Measurements from ENCODE around the gene VWA5A. TPM values are rescaled to one million over a fixed set of nuclear protein-coding genes. Genes with fewer than 3 reads are reported as not detected.

Gene VWA5A
- total and polyA plus RNA-seq, 9 of the 15 experiments (the other 6 are each of a cell fraction or from before 2014, with no cell fraction given) = 4.6 to 19.7 (median 6.9) TPM

DNA sequence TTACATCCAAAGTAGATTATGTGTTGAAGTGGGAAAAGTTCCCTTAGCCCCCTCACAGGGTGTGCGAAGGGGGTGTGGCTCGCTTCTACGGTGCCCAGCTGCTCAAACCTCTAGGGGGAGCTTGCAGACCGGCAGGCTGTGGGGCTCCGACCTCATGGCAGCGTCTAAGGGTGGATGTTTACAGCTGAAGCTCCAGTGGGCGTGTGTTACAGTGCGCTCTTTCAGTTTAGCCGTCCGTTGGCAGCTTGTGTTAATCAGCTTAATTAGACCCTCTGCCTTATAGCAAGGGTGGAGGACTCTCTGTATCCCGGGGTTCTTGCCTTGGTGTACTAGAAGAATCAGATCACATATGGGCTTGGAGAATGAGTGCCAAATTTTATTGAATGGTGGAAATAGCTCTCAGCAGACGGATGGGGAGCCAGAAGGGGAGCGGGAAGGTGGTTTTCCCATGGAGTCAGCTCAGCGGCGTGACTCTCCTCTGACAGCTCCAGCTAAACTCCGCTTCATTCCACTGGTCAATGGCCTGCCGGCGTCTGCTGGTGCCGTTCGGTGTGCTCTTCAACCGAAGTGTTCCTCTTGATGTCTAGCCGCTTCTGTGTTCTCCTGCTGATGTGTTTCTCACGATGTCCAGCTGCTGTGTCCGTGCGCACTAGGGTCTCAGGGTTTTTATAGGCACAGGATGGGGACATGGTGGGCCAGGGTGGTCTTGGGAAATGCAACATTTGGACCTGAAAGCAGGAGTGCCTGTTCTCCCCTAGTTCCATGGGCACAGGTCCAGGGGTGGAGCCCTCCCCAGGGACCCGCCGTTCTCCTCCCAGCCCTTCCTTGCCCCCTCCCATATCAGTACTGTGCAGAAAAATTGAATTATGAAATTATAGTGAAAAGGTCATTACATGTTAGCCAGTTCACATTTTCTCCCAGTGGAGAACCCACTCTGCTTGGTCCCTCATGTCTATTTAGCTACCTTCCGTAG is 45.5 kb upstream of the VWA5A start (continued):
- TF ChIP-seq, protein P1, sequence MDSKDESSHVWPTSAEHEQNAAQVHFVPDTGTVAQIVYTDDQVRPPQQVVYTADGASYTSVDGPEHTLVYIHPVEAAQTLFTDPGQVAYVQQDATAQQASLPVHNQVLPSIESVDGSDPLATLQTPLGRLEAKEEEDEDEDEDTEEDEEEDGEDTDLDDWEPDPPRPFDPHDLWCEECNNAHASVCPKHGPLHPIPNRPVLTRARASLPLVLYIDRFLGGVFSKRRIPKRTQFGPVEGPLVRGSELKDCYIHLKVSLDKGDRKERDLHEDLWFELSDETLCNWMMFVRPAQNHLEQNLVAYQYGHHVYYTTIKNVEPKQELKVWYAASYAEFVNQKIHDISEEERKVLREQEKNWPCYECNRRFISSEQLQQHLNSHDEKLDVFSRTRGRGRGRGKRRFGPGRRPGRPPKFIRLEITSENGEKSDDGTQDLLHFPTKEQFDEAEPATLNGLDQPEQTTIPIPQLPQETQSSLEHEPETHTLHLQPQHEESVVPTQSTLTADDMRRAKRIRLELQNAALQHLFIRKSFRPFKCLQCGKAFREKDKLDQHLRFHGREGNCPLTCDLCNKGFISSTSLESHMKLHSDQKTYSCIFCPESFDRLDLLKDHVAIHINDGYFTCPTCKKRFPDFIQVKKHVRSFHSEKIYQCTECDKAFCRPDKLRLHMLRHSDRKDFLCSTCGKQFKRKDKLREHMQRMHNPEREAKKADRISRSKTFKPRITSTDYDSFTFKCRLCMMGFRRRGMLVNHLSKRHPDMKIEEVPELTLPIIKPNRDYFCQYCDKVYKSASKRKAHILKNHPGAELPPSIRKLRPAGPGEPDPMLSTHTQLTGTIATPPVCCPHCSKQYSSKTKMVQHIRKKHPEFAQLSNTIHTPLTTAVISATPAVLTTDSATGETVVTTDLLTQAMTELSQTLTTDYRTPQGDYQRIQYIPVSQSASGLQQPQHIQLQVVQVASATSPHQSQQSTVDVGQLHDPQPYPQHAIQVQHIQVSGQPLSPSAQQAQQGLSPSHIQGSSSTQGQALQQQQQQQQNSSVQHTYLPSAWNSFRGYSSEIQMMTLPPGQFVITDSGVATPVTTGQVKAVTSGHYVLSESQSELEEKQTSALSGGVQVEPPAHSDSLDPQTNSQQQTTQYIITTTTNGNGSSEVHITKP (IDR thresholded peaks at IDR 0.05; ENCODE audit: partially characterized antibody) = no peak
- TF ChIP-seq, protein P2, sequence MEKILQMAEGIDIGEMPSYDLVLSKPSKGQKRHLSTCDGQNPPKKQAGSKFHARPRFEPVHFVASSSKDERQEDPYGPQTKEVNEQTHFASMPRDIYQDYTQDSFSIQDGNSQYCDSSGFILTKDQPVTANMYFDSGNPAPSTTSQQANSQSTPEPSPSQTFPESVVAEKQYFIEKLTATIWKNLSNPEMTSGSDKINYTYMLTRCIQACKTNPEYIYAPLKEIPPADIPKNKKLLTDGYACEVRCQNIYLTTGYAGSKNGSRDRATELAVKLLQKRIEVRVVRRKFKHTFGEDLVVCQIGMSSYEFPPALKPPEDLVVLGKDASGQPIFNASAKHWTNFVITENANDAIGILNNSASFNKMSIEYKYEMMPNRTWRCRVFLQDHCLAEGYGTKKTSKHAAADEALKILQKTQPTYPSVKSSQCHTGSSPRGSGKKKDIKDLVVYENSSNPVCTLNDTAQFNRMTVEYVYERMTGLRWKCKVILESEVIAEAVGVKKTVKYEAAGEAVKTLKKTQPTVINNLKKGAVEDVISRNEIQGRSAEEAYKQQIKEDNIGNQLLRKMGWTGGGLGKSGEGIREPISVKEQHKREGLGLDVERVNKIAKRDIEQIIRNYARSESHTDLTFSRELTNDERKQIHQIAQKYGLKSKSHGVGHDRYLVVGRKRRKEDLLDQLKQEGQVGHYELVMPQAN (IDR thresholded peaks at IDR 0.05; ENCODE audit: borderline replicate concordance) = peak; percentile 83; the same call in 1 of the 2 replicates
- TF ChIP-seq RBBP5 (IDR thresholded peaks at IDR 0.05; ENCODE audit: borderline replicate concordance, insufficient read depth, low read length, poor library complexity, severe bottlenecking) (no peak), SREBF2 (CRISPR knock-in tag; IDR thresholded peaks at IDR 0.05) (no peak), CC2D1A (IDR thresholded peaks at IDR 0.05) (peak; percentile 32; the same call in 1 of the 2 replicates), SIX5 (IDR thresholded peaks at IDR 0.05; ENCODE audit: borderline replicate concordance in 1 of 2, insufficient read depth in 1 of 2, low read depth in 1 of 2, low read length in 2 of 2) (no peak), RFX7 (CRISPR knock-in tag; IDR thresholded peaks at IDR 0.05) (no peak), TGIF2 (CRISPR knock-in tag; IDR thresholded peaks at IDR 0.05) (no peak), ILF3 (IDR thresholded peaks at IDR 0.05; ENCODE audit: borderline replicate concordance) (no peak)
- TF ChIP-seq, protein P3, sequence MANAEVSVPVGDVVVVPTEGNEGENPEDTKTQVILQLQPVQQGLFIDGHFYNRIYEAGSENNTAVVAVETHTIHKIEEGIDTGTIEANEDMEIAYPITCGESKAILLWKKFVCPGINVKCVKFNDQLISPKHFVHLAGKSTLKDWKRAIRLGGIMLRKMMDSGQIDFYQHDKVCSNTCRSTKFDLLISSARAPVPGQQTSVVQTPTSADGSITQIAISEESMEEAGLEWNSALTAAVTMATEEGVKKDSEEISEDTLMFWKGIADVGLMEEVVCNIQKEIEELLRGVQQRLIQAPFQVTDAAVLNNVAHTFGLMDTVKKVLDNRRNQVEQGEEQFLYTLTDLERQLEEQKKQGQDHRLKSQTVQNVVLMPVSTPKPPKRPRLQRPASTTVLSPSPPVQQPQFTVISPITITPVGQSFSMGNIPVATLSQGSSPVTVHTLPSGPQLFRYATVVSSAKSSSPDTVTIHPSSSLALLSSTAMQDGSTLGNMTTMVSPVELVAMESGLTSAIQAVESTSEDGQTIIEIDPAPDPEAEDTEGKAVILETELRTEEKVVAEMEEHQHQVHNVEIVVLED (CRISPR knock-in tag; IDR thresholded peaks at IDR 0.05) = no peak
- TF ChIP-seq, protein P4, sequence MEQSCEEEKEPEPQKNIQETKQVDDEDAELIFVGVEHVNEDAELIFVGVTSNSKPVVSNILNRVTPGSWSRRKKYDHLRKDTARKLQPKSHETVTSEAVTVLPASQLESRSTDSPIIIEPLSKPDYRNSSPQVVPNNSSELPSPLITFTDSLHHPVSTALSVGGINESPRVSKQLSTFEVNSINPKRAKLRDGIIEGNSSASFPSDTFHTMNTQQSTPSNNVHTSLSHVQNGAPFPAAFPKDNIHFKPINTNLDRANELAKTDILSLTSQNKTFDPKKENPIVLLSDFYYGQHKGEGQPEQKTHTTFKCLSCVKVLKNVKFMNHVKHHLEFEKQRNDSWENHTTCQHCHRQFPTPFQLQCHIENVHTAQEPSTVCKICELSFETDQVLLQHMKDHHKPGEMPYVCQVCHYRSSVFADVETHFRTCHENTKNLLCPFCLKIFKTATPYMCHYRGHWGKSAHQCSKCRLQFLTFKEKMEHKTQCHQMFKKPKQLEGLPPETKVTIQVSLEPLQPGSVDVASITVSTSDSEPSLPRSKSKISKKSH (CRISPR knock-in tag; IDR thresholded peaks at IDR 0.05) = no peak
- TF ChIP-seq, protein P5, sequence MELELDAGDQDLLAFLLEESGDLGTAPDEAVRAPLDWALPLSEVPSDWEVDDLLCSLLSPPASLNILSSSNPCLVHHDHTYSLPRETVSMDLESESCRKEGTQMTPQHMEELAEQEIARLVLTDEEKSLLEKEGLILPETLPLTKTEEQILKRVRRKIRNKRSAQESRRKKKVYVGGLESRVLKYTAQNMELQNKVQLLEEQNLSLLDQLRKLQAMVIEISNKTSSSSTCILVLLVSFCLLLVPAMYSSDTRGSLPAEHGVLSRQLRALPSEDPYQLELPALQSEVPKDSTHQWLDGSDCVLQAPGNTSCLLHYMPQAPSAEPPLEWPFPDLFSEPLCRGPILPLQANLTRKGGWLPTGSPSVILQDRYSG (tag; conservative IDR thresholded peaks at IDR 0.05; ENCODE audit: low read depth) = no peak
- TF ChIP-seq, protein P6, sequence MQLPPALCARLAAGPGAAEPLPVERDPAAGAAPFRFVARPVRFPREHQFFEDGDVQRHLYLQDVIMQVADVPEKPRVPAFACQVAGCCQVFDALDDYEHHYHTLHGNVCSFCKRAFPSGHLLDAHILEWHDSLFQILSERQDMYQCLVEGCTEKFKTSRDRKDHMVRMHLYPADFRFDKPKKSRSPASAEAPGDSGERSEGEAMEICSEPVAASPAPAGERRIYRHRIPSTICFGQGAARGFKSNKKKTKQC (CRISPR knock-in tag; IDR thresholded peaks at IDR 0.05) = no peak

Data from K562 (cell line).